Measurements from ENCODE around the gene GADL1.
A peak's percentile ranks its signal among the peaks of the same experiment; 100 is the strongest.

Gene GADL1

GRCh38 chr3:30690199-30690598 is 204.3 kb downstream of the GADL1 start:
- H3K27me3 ChIP-seq (replicated peaks in 2 of 5; ENCODE audit: control insufficient read depth in 4 of 5, insufficient read depth in 5 of 5, low read length in 4 of 5): no peaks in the 10 kb centered on the region
- H3K4me1 ChIP-seq (ENCODE audit: control extremely low read depth in 1 of 4, control insufficient read depth in 4 of 4, insufficient read depth in 4 of 4, low read length in 3 of 4): peaks cover 2 to 28% (median 21%) of the 10 kb centered on the region in 4 experiments
- no peak for DNase-seq
- H3K36me3 ChIP-seq (ENCODE audit: control insufficient read depth in 4 of 4, insufficient read depth in 4 of 4, low read length in 3 of 4): peaks cover 24 to 67% (median 34%) of the 10 kb centered on the region in 4 experiments
- H3K9me3 ChIP-seq (ENCODE audit: control extremely low read depth in 1 of 5, control insufficient read depth in 4 of 5, insufficient read depth in 2 of 5, low read depth in 1 of 5, low read length in 4 of 5): no peaks in the 10 kb centered on the region
- ChIA-PET POLR2A (no interaction called here), CTCF (interaction anchor here (0.7 kb wide), 1 partner anchor 674 kb away, joined by 3 read pairs; no protein-coding TSS in a partner anchor)
- H3K4me3 ChIP-seq (ENCODE audit: control insufficient read depth in 1 of 7, extremely low read depth in 1 of 7, insufficient read depth in 4 of 7, low read depth in 2 of 7, low read length in 6 of 7): no peak overlapping the region
- no peak overlapping the region for H3K27ac ChIP-seq (ENCODE audit: insufficient read depth in 1 of 2, low read depth in 1 of 2, low read length in 2 of 2, poor library complexity in 1 of 2, severe bottlenecking in 2 of 2)
- 100% methylated on average over 2 of the region's 2 CpGs for WGBS (ENCODE audit: insufficient coverage)

GRCh38 chr3:30688776-30689641 is 205.5 kb downstream of the GADL1 start:
- ChIA-PET CTCF (interaction anchor here (0.6 to 1.4 kb wide), 8 partner anchors 8 to 575 kb away, joined by 3 to 4 read pairs (median 3); no protein-coding TSS in a partner anchor), POLR2A (interaction anchor here (0.9 to 1.0 kb wide), 3 partner anchors 83 to 395 kb away, joined by 3 read pairs; partner anchors contain the start of gene TGFBR2)
- Histone ChIP-seq H3K4me1 (ENCODE audit: control extremely low read depth in 1 of 4, control insufficient read depth in 4 of 4, insufficient read depth in 4 of 4, low read length in 3 of 4) (peaks cover 2 to 29% (median 24%) of the 10 kb centered on the region in 4 experiments), H3K27ac (ENCODE audit: insufficient read depth in 1 of 2, low read depth in 1 of 2, low read length in 2 of 2, poor library complexity in 1 of 2, severe bottlenecking in 2 of 2) (peak overlapping the region; percentile 1 to 29), H3K9me3 (ENCODE audit: control extremely low read depth in 1 of 5, control insufficient read depth in 4 of 5, insufficient read depth in 2 of 5, low read depth in 1 of 5, low read length in 4 of 5) (no peaks in the 10 kb centered on the region), H3K36me3 (ENCODE audit: control insufficient read depth in 4 of 4, insufficient read depth in 4 of 4, low read length in 3 of 4) (peaks cover 28 to 62% (median 32%) of the 10 kb centered on the region in 4 experiments), H3K27me3 (replicated peaks in 2 of 5; ENCODE audit: control insufficient read depth in 4 of 5, insufficient read depth in 5 of 5, low read length in 4 of 5) (no peaks in the 10 kb centered on the region), H3K4me3 (ENCODE audit: control insufficient read depth in 1 of 7, extremely low read depth in 1 of 7, insufficient read depth in 4 of 7, low read depth in 2 of 7, low read length in 6 of 7) (no peak overlapping the region)
- 51% methylated on average over 7 of the region's 10 CpGs for WGBS (ENCODE audit: insufficient coverage)
- peak in 1 of 3 donors; percentile 21 for DNase-seq

GRCh38 chr3:30687930-30688570 is 206.4 kb downstream of the GADL1 start:
- H3K27me3 ChIP-seq (replicated peaks in 2 of 5; ENCODE audit: control insufficient read depth in 4 of 5, insufficient read depth in 5 of 5, low read length in 4 of 5): no peaks in the 10 kb centered on the region
- H3K9me3 ChIP-seq (ENCODE audit: control extremely low read depth in 1 of 5, control insufficient read depth in 4 of 5, insufficient read depth in 2 of 5, low read depth in 1 of 5, low read length in 4 of 5): no peaks in the 10 kb centered on the region
- WGBS (ENCODE audit: insufficient coverage): 93% methylated on average over 7 of the region's 8 CpGs
- no peak overlapping the region for H3K27ac ChIP-seq (ENCODE audit: insufficient read depth in 1 of 2, low read depth in 1 of 2, low read length in 2 of 2, poor library complexity in 1 of 2, severe bottlenecking in 2 of 2)
- DNase-seq: no peak
- no peak overlapping the region for H3K4me3 ChIP-seq (ENCODE audit: control insufficient read depth in 1 of 7, extremely low read depth in 1 of 7, insufficient read depth in 4 of 7, low read depth in 2 of 7, low read length in 6 of 7)
- ChIA-PET CTCF (interaction anchor here (0.8 to 1.4 kb wide), 4 partner anchors 9 to 574 kb away, joined by 3 read pairs; no protein-coding TSS in a partner anchor), POLR2A (interaction anchor here (0.9 kb wide), 2 partner anchors 82 to 192 kb away, joined by 3 read pairs; partner anchors contain the start of gene TGFBR2)
- peaks cover 2 to 32% (median 26%) of the 10 kb centered on the region in 4 experiments for H3K4me1 ChIP-seq (ENCODE audit: control extremely low read depth in 1 of 4, control insufficient read depth in 4 of 4, insufficient read depth in 4 of 4, low read length in 3 of 4)
- peaks cover 30 to 67% (median 36%) of the 10 kb centered on the region in 4 experiments for H3K36me3 ChIP-seq (ENCODE audit: control insufficient read depth in 4 of 4, insufficient read depth in 4 of 4, low read length in 3 of 4)

GRCh38 chr3:30686799-30687198 is 207.7 kb downstream of the GADL1 start:
- Histone ChIP-seq H3K4me1 (ENCODE audit: control extremely low read depth in 1 of 4, control insufficient read depth in 4 of 4, insufficient read depth in 4 of 4, low read length in 3 of 4) (peaks cover 2 to 40% (median 31%) of the 10 kb centered on the region in 4 experiments), H3K4me3 (ENCODE audit: control insufficient read depth in 1 of 7, extremely low read depth in 1 of 7, insufficient read depth in 4 of 7, low read depth in 2 of 7, low read length in 6 of 7) (no peak overlapping the region), H3K36me3 (ENCODE audit: control insufficient read depth in 4 of 4, insufficient read depth in 4 of 4, low read length in 3 of 4) (peaks cover 20 to 62% (median 33%) of the 10 kb centered on the region in 4 experiments), H3K27me3 (replicated peaks in 2 of 5; ENCODE audit: control insufficient read depth in 4 of 5, insufficient read depth in 5 of 5, low read length in 4 of 5) (no peaks in the 10 kb centered on the region), H3K27ac (ENCODE audit: insufficient read depth in 1 of 2, low read depth in 1 of 2, low read length in 2 of 2, poor library complexity in 1 of 2, severe bottlenecking in 2 of 2) (no peak overlapping the region), H3K9me3 (ENCODE audit: control extremely low read depth in 1 of 5, control insufficient read depth in 4 of 5, insufficient read depth in 2 of 5, low read depth in 1 of 5, low read length in 4 of 5) (no peaks in the 10 kb centered on the region)
- POLR2A ChIA-PET: no interaction called here
- CTCF ChIA-PET: no interaction called here
- no peak for DNase-seq
- no CpG with 5 or more reads among the region's 2 CpGs for whole genome bisulfite sequencing (ENCODE audit: insufficient coverage)

GRCh38 chr3:30686176-30686575 is 208.3 kb downstream of the GADL1 start:
- WGBS (ENCODE audit: insufficient coverage): 100% methylated on average over 1 of the region's 2 CpGs
- peaks cover 22 to 59% (median 28%) of the 10 kb centered on the region in 4 experiments for H3K36me3 ChIP-seq (ENCODE audit: control insufficient read depth in 4 of 4, insufficient read depth in 4 of 4, low read length in 3 of 4)
- no peak overlapping the region for H3K27ac ChIP-seq (ENCODE audit: insufficient read depth in 1 of 2, low read depth in 1 of 2, low read length in 2 of 2, poor library complexity in 1 of 2, severe bottlenecking in 2 of 2)
- CTCF ChIA-PET: interaction anchor here (1.2 to 1.6 kb wide), 3 partner anchors 8 to 11 kb away, joined by 3 to 6 read pairs (median 3); no protein-coding TSS in a partner anchor
- DNase-seq: no peak
- no peaks in the 10 kb centered on the region for H3K27me3 ChIP-seq (replicated peaks in 2 of 5; ENCODE audit: control insufficient read depth in 4 of 5, insufficient read depth in 5 of 5, low read length in 4 of 5)
- POLR2A ChIA-PET: no interaction called here
- H3K9me3 ChIP-seq (ENCODE audit: control extremely low read depth in 1 of 5, control insufficient read depth in 4 of 5, insufficient read depth in 2 of 5, low read depth in 1 of 5, low read length in 4 of 5): no peaks in the 10 kb centered on the region
- no peak overlapping the region for H3K4me3 ChIP-seq (ENCODE audit: control insufficient read depth in 1 of 7, extremely low read depth in 1 of 7, insufficient read depth in 4 of 7, low read depth in 2 of 7, low read length in 6 of 7)
- peaks cover 2 to 42% (median 33%) of the 10 kb centered on the region in 4 experiments for H3K4me1 ChIP-seq (ENCODE audit: control extremely low read depth in 1 of 4, control insufficient read depth in 4 of 4, insufficient read depth in 4 of 4, low read length in 3 of 4)

GRCh38 chr3:30685267-30685667 is 209.2 kb downstream of the GADL1 start:
- H3K4me1 ChIP-seq (ENCODE audit: control extremely low read depth in 1 of 4, control insufficient read depth in 4 of 4, insufficient read depth in 4 of 4, low read length in 3 of 4): peaks cover 2 to 40% (median 33%) of the 10 kb centered on the region in 4 experiments
- H3K27ac ChIP-seq (ENCODE audit: insufficient read depth in 1 of 2, low read depth in 1 of 2, low read length in 2 of 2, poor library complexity in 1 of 2, severe bottlenecking in 2 of 2): no peak overlapping the region
- no peaks in the 10 kb centered on the region for H3K27me3 ChIP-seq (replicated peaks in 2 of 5; ENCODE audit: control insufficient read depth in 4 of 5, insufficient read depth in 5 of 5, low read length in 4 of 5)
- 94% methylated on average over 2 of the region's 2 CpGs for WGBS (ENCODE audit: insufficient coverage)
- CTCF ChIA-PET: interaction anchor here (1.0 to 1.6 kb wide), 4 partner anchors 9 to 30 kb away, joined by 3 to 6 read pairs (median 3); no protein-coding TSS in a partner anchor
- H3K36me3 ChIP-seq (ENCODE audit: control insufficient read depth in 4 of 4, insufficient read depth in 4 of 4, low read length in 3 of 4): peaks cover 17 to 53% (median 22%) of the 10 kb centered on the region in 4 experiments
- POLR2A ChIA-PET: no interaction called here
- H3K4me3 ChIP-seq (ENCODE audit: control insufficient read depth in 1 of 7, extremely low read depth in 1 of 7, insufficient read depth in 4 of 7, low read depth in 2 of 7, low read length in 6 of 7): no peak overlapping the region
- DNase-seq: no peak
- no peaks in the 10 kb centered on the region for H3K9me3 ChIP-seq (ENCODE audit: control extremely low read depth in 1 of 5, control insufficient read depth in 4 of 5, insufficient read depth in 2 of 5, low read depth in 1 of 5, low read length in 4 of 5)

All from common myeloid progenitor, CD34-positive (primary cell).